ENCODE data around the gene TMEM233.
"Not testable (repeated sequence)": the region's sequence is repeated elsewhere in the genome, so short reads cannot be mapped to it uniquely, and the experiment has no call there.

Gene TMEM233

DNA sequence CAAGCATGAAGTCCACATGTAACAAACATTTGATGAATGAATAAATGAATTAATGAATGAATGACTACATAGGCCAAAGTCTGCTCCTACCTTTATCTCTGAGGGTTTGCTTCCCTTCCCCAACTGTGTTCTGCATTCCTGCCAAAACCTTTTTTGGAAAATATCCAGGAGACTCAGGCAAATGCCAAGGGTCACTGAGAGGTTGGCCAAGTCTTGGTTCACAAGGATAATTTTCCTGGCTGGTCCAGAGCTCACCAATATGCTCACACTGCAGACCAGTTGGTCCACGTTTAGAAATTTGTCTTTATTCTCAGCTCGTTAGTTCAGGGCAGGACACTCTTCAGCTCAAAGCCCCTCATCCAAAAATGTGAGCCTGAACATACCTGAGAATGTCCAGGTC is 10.2 kb downstream of the TMEM233 start:
- no peak for DNase-seq

DNA sequence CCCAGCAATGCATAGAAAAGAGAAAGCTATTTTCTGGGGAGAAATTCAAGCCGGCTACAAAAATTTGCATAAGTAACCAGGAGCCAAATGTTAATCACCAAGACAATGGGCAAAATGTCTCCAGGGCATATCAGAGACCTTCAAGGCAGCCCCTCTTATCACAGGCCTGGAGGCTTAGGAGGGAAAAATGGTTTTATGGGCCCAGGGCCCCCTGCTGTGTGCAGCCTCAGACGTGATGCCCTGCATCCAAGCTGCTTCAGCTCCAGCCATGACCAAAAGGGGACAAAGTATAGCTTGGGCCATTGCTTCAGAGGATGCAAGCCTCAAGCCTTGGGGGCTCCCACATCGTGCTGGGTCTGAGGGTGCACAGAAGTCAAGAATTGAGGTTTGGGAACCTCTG is 15.8 kb downstream of the TMEM233 start:
- DNase-seq, result no peak

DNA sequence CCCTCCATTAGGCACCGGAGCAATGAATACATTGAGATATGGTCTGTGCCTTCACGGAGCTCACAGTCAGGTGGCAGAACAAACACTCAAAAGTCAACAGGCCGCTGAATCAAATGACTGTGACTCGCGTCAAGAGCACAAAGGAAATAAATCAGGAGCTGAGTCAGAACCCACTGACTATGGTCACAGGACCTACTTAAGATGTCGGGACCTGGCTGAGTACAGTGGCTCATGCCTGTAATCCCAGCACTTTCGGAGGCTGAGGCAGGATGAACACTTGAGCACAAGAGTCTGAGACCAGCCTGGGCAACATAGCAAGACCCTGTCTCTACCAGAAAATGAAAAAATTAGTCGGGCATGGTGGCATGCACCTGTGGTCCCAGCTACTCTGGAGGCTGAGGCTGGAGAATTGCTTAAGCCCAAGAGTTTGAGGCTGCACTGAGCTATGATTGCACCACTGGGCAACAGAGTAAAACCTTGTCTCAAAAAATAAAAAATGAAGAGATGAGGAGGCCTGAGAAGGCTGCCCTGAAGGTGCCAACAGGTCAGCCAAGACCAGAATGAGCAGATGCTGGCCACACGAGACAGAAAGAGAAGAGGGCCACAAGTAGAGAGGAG is 19.9 kb downstream of the TMEM233 start:
- DNase-seq, result no peak

DNA sequence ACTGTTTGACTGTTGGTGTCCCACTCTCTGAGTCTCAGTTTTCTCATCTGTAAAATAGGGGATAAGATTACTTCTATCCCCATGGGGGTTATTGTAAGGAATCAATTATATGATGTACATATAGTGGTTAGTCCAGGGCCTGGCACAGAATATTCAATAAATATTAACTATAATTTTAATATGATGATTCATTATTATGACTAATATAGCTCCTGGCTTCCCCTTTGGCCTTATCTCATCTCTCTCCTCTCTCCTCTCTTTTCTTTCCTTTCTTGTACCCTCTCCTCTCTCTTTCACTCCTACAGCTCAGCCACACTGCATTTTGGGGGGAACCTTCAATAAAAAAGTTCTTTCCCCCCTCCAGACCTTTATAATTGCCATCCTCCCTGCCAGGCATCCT is 21.1 kb downstream of the TMEM233 start:
- no peak for DNase-seq

DNA sequence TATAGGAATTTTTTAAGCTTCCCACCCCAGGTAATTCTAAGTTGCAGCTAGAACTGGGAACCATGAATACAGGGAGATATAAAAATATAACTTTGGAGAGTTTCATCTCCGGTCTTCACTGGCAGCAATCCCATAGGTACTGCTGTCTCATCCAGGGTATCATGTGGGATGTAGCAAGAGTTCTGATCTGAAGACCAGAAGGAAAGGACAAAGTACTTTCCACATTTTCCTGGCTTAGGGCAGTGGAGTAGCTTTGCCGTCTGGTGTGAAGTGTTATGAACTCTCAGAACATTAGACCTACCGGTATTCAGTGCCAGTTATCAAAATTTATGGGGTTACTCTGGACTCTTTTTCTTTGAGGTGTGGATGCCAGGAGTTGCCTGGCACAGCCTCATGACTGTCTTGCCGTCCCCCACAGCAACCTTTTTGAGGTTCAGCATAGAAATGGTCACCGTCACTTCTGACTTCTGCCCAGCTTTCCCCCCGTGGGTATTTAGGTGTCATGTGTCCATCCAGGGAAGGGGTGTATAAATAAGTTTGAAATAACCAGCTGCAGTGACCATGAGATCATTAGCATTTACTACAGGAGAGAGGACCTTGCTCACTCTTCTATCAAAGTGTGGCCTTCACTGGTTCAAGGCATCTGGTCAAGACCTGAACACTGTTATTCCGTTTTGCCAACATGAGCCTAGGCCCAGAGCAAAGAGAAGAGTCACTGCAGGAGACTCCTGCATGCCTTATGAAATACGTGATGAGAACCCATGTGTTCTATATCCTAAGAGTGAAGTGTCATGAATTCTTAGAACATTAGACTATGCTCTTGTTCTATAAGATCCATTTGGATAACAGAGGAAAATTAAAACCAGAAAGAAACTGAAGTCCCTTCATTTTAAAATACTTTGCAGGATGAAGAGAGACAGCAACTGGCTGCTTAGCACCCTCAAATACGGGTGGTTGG is 22.2 kb downstream of the TMEM233 start:
- no peak for DNase-seq

DNA sequence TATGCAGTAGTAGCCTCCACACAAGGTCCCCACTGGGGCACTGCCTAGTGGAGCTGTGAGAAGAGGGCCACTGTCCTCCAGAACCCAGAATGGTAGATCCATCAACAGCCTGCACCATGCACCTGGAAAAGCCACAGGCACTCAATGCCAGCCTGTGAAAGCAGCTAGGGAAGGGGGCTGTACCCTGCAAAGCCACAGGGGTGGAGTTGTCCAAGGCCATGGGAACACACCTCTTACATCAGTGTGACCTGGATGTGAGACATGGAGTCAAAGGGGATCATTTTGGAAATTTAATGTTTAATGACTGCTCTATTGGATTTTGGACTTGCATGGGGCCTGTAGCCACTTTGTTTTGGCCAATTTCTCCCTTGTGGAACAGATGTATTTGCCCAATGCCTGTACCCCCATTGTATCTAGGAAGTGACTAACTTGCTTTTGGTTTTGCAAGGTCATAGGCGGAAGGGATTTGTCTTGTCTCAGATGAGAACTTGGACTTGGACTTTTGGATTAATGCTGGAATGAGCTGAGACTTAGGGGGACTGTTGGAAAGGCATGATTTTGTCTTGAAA is 24.8 kb downstream of the TMEM233 start:
- not testable (repeated sequence) for DNase-seq

DNA sequence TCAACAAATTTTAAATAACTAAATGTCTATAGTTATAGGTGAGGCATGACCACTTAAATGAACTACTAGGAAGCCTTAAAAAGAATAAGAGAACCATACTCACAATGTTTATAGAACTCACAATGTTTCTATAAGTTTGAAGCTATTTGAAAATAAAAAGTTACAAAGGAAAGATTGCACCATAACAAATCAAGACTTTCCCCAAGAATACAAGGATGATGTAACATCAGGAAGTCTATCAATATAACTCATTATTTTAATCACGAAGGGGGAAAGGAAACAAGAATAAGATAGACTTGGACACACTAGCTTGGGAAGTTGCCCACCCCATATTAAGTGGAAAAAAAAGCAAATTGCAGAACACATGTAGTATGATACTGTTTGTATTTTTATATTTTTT is 26.9 kb downstream of the TMEM233 start:
- DNase-seq, result no peak

DNA sequence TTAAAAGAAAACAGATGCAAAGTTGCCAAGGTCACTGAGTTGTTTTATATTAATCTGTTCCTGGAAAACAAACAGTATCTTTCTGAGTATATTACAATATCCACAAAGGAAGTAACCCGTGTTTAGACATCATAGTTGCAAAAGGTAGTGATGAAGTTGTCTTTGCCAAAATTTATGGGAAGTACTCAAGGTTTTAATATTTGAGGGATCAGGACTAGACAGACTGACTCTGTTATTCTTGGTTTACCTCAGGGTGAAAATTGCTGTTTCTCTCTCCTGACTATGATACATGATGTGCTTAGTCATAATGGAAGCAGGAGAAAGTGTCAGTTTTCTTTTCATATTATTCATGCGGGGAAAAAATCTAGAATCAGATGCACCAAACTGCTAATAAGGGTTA is 28.3 kb downstream of the TMEM233 start:
- DNase-seq, result no peak

DNA sequence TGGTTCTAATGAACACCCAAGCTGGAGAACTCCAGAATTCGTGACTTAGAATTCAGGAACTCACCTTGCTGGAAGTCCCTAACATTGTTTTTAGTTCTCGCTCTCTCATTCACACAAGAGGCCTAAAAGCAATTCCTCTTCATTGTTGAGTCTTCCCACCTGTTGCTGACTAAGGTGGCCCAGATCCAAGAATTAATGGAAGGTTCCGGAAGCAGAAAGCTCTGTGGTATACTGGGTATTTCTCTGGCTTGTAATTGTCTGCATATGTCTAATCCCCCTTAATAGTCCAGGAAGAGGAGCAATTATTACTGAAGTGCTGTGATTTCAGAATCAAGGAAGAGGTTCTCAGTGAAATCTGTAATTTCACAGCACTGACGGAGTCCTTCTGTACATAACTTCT is 31.4 kb downstream of the TMEM233 start:
- DNase-seq, result no peak

DNA sequence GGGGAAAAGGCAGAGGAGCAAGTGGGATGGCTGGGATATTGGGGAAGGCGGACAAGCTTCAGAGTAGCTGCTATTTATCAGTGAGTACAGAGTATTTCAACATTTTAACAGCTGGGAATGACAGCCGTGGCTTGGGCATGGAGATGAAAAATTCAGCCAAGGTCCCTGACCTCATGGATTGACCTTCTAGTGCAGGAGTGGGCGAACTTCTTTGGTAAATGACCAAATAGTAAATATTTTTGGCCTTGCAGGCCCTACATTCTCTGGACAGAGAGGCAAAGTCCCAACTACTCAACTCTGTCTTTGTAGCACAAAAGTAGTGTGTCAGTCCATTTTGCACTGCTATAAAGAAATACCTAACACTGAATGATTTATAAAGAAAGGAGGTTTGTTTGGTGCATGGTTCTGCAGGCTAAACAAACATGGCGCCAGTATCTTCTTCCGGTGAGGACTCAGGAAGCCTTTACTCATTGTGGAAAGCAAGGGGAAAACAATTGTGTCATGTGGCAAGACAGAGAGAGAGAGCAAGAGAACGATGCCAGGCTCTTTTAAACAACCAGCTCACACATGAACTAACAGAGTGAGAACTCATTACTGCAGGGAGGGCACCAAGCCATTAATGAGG is 33.6 kb downstream of the TMEM233 start:
- no peak for DNase-seq

DNA sequence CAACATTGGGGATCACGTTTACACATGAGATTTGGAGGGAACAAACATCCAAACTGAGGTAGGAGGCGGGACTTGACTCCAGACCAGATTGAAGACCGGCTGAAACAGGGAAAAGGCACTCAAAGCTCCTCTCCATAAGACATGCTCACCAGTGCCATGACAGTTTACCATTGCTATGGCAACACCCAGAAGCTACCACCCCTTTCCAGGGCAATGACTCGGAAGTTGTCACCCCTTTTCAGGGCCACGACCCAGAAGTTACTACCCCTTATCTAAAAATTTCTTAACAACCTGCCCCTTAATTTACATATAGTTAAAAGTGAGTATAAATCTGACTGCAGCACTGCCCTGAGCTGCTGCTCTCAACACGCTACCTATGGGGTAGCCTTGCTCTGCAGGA is 34.1 kb downstream of the TMEM233 start:
- no peak for DNase-seq

DNA sequence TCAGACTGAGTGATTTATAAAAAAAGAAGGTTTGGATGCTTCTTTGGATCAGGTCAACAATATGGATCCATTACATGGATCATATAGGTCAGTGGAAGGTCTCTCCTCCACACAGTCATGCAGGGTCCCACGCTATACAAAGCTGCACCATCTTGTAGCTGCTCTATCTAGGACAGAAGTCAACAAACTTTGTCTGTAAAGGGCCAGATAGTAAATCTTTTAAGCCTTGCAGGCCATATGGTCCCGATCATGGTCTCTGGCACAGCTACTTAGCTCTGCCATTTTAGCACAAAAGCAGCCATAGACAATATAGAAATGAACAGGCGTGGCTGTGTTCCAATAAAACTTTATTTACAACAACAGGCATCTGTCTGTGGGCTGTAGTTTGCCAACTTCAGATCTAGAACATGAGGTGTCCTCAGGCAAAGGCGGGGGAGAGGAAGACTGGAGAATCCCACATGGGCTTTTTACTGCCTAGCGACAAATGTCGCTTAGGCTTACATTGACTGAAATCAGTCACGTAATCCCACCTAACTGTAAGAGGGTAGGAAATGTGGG is 36.7 kb downstream of the TMEM233 start:
- DNase-seq, result no peak

DNA sequence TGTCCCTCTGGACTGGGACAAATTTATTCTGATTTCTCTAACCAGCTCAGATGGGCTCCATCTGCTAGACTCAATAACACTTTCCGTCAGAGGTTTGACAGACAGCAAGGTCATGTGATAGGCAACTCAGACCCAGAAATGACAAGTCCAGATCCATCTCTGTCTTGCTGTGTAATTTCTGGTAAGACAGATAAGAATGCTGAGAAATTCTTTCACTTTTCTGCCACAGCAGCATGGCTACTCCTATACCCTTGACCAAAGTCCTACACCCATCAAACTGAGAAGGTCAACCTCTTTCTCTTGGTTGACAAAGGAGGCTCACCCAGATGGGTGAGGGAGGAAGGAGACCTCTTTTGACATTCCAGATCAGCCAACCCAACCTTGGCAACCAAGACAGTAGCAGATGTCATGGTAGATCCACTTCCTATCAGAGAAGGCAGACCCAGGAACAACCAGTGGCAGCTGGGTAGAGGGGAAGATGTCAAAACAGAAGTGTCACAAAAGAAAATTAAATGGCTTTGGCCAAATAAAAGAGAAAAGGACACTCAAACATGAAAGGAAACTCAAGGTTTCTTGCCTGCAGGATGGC is 37.5 kb downstream of the TMEM233 start:
- DNase-seq, result no peak

DNA sequence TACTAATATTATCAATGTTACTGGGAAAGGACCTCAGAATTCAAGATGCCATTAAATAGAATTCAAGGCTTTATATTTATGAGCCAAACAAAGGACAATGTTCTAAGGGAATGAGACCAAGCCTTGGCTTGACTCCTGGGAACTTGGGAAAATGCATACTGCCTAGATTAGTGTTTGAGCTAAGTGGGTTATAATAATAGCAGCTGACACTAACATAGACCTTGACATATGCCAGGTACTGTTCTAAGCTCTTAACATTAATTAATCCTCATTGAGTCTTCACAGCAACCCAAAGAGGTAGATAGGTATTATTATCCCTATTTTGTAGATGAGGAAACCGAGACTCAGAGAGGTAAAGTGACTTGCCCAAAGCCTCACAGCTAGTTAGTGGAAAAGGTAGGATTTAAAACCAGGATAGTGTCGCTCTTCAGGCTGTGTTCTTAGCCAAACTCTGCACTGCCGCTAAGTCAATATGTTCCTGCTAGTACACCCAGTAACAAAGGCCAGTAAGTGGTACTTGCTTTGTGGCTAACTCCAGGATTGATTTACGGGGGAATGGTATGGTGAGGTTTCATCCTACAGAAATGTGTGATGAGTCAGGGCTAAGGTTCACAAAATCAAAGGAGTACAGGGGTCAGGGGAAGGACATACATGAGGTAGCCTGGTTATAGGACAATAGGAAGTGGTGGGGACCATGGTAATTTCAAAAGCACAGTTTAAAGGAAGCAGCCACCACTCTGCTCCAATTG is 38.5 kb downstream of the TMEM233 start:
- DNase-seq, result no peak

DNA sequence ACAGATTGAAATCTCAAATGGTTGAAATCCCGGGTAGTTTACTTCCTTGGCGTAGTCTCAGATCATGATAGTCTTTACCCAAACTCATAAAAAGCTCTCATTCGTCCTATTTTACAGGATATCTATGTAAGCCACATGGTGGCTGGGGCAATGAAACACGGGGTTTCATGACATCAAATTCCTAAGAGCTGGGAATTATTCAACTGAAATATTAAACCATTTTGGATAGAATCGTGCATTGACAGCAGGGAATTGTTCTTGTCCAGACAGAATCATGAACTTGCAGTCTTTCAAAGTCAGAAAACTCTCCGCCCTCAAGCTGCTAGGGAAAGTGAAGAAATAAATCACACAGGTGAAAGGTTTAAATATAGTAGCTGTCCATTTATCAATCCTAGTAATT is 41.2 kb downstream of the TMEM233 start:
- DNase-seq, result no peak

DNA sequence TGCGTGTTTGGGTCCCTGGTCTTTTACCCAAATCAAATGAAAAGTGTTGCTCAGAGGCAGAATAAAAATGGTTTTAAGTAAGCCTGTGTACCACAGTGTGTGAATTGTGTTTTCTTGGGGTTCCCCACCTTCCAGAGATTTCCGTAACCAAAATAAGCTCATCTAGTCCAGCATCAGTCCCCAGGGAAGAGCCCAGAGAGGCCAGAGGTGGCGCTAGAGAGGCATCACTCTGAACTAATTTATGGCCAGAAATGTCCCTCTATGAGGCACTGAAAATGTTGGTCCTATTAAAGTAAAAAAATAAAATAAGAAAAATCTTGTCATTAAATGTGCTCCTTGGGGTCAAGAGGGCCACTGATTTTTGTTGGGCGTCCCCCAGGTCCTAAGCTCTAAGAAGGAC is 49.4 kb downstream of the TMEM233 start:
- no peak for DNase-seq

DNA sequence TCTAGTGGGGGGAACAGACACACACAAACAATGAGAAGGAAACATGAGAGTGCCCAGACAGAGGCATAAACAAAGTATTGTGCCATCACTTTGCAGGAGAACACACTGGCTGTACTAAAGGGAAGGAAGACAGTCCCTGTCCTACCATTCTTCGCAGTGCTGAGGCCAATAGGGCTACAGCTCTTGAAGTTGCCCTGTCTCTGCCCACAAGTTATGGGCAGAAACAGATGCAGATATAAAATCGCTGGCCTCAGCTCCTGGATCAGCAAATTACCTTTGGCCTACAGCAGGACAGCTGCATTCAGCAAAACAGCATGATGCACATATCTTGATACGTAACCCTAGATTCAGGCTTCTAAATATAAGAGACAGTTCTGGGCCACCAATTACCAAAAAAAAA is 51.4 kb downstream of the TMEM233 start:
- no peak for DNase-seq

DNA sequence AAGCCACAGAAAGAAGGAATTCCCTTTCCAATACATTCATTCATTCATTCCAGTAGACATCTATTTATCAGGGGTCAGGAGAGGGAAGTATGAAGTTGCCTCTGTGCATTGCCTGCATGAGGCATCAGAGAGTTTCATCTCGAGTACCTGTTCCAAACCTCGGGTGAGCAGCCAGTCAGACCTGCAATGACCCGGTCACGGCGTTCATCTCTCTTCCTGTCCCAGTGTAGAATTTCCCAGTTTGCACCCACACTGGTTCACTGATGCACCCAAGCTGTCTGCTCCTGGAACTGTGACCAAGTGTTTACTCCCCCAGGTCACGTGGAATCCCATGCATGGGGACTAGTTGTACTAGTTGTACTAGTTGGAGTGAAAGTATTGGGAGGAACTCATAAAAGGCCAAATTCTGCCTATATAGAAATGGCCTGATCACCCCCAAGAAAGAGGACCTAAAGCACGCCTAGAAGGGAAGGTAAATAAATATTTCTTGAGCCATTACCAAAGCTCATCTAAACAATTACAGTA is 52.0 kb downstream of the TMEM233 start:
- no peak for DNase-seq

DNA sequence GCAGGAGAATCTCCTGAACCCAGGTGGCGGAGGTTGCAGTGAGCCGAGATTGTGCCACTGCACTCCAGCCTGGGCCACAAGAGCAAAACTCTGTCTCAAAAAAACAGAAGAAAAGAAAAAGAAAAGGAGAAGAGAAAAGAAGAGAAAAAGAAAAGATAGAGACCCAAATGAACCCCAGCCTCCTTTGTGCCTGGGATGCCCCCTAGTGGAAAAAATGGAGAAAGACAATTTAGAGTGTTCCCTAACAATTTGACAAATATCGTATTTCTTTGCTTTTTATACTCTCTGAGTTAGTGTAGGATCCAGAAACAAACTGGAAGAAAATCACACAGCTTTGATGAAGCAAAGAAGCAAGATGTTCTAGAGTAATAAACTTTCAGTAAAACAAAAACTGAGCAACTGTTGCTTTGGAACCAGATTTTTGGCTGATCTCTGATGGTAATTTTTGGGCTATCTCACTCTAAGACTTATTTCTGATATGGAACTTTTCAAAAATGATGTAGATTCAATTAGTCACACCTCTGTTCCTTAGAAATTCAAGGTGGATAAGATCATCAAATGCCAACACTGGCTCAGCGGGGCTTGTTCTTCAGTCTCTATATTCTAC is 55.7 kb downstream of the TMEM233 start:
- no peak for DNase-seq

DNA sequence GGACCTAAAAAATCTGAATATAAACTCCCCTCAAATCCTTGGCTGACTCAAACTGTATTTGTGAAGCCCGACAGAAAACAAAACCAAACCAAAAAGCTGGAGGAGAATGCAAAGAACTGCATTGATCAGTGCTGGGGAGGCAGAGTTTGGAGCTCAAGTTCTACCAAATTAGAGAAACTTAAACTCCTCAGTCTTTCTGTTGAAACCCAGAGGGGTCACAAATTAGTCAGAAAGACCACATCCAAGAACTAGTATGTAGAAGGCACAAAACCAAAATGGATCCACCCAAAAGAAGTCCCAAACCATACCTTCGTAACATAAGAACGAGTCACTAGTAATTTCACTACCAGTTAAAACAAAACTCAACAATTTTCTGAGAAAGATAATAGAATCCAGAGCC is 59.1 kb downstream of the TMEM233 start:
- DNase-seq, result no peak

Data from anterior cingulate cortex (tissue), 58 donors.